K562 (cell line): ENCODE measurements around the gene IL15RA. TPM values are rescaled to one million over a fixed set of nuclear protein-coding genes. Genes with fewer than 3 reads are reported as not detected.

Experiments used
- ATAC-seq: fragments of 200-7000 bp; cut with Tn5 transposase; 3 replicates; pipeline ENCODE4 v1.9.1; 2020; ENCODE audit warnings: moderate library complexity
- BruUV-seq: library from RNA; stranded (reverse); fragments of 400-500 nt; replicated peaks from 2 replicates; lab custom pipeline; 2021; lab: Mats Ljungman, UMichigan
- CTCF ChIA-PET: fragments of 300-600 bp; formaldehyde crosslinking; extraction: SDS; loops from one replicate; lab custom pipeline; 2021; ENCODE audit warnings: low intra/inter-chr PET ratio; lab: Yijun Ruan, JAX
- POLR2A ChIA-PET: fragments of 300-600, 350-650 bp; sonication (Branson Sonifier 250); formaldehyde crosslinking; extraction: SDS; loops from one replicate; lab custom pipeline; 2021; ENCODE audit warnings: antibody characterized with exemption, inconsistent platforms; lab: Yijun Ruan, JAX
- DNase-seq, 4 experiments: peaks; one replicate each; pipeline versions ENCODE4 v3.0.0 to v3.0.0-alpha.2; 2011 to 2018; ENCODE audit warnings: low spot score in 3 of 4, mixed read lengths in 3 of 4; ENCODE audit errors: extremely low read depth in 1 of 4
- FAIRE-seq: peaks from 2 replicates; lab custom pipeline; 2011; peaks lifted over from hg19 to GRCh38; lab: Jason Lieb, UNC
- H2AFZ ChIP-seq: 2 replicates; pipeline ENCODE4 v1.6.0; 2011; ENCODE audit warnings: low read depth, low read length, control low read depth, inconsistent platforms
- H3K27ac ChIP-seq: fragments of 200-600 bp; 3 replicates; pipeline ENCODE4 v1.8.0; 2011; ENCODE audit warnings: low read depth, mild to moderate bottlenecking, control low read depth, inconsistent platforms, low read length, moderate library complexity, mixed read lengths; ENCODE audit errors: extremely low read depth
- H3K27me3 ChIP-seq, 2 experiments: fragments of 300-600 bp in 1 of 2; 2 replicates in 1 of 2; 3 replicates in 1 of 2; pipeline versions ENCODE4 v1.6.0 to v1.8.0; 2011; ENCODE audit warnings: inconsistent platforms in 2 of 2, low read length in 2 of 2, mild to moderate bottlenecking in 1 of 2, mixed read lengths in 1 of 2, moderate library complexity in 1 of 2; ENCODE audit not compliant: control insufficient read depth in 2 of 2, insufficient read depth in 2 of 2
- H3K36me3 ChIP-seq: fragments of 300-600 bp; 3 replicates; pipeline ENCODE4 v1.8.0; 2011; ENCODE audit warnings: mild to moderate bottlenecking, low read length, inconsistent platforms; ENCODE audit not compliant: control insufficient read depth, insufficient read depth
- H3K4me1 ChIP-seq, 2 experiments: fragments of 200-600 bp in 1 of 2; replicated peaks in 1 of 2; 2 replicates in 1 of 2; 3 replicates in 1 of 2; pipeline versions ENCODE4 v1.5.1 to v1.8.0; 2011; ENCODE audit warnings: inconsistent platforms in 2 of 2, low read length in 2 of 2, mild to moderate bottlenecking in 1 of 2, mixed read lengths in 1 of 2, moderate library complexity in 1 of 2; ENCODE audit not compliant: control insufficient read depth in 2 of 2, insufficient read depth in 2 of 2
- H3K4me2 ChIP-seq: 2 replicates; pipeline ENCODE4 v1.6.1; 2011; ENCODE audit warnings: low read length, control low read depth, inconsistent platforms, mixed read lengths; ENCODE audit not compliant: insufficient read depth
- H3K4me3 ChIP-seq: fragments of 200-600 bp; sonication (generic), shearing (Covaris generic); 2 replicates; pipeline ENCODE4 v1.5.1; 2016; ENCODE audit warnings: control low read depth, inconsistent platforms
- H3K79me2 ChIP-seq: fragments of 200-600 bp; 3 replicates; pipeline ENCODE4 v1.8.0; 2011; ENCODE audit warnings: low read length, inconsistent platforms; ENCODE audit not compliant: control insufficient read depth, insufficient read depth
- H3K9ac ChIP-seq, 2 experiments: 2 replicates each; pipeline versions ENCODE4 v1.6.0 to v1.6.1; 2011; ENCODE audit warnings: low read depth in 2 of 2, low read length in 2 of 2, control low read depth in 1 of 2, inconsistent platforms in 1 of 2, mild to moderate bottlenecking in 1 of 2, mixed read lengths in 1 of 2; ENCODE audit not compliant: insufficient read depth in 1 of 2
- H3K9me1 ChIP-seq: one replicate; pipeline ENCODE4 v1.6.0; 2011; ENCODE audit warnings: inconsistent platforms, mild to moderate bottlenecking, low read length, moderate library complexity; ENCODE audit not compliant: control insufficient read depth, insufficient read depth
- H3K9me3 ChIP-seq: replicated peaks from 2 replicates; pipeline ENCODE4 v1.5.1; 2011; ENCODE audit warnings: low read depth, low read length, inconsistent platforms; ENCODE audit not compliant: control insufficient read depth, insufficient read depth
- H4K20me1 ChIP-seq: replicated peaks from 2 replicates; pipeline ENCODE4 v1.6.1; 2011; ENCODE audit warnings: low read length, inconsistent platforms, mixed read lengths; ENCODE audit not compliant: control insufficient read depth, insufficient read depth
- BRD4 ChIP-seq: fragments of 200-600 bp; sonication (generic); IDR thresholded peaks from 2 replicates; pipeline ENCODE4 v1.6.1; 2017; ENCODE audit warnings: inconsistent platforms
- CBX3 ChIP-seq, 2 experiments: IDR thresholded peaks; 1 replicate in 1 of 2; 2 replicates in 1 of 2; pipeline ENCODE4 v1.6.1; 2012; ENCODE audit warnings: inconsistent platforms in 2 of 2, low read length in 2 of 2, borderline replicate concordance in 1 of 2, control low read depth in 1 of 2
- CBX5 ChIP-seq: IDR thresholded peaks from 2 replicates; pipeline ENCODE4 v1.6.1; 2014; ENCODE audit warnings: low read depth, borderline replicate concordance
- LCOR ChIP-seq: sonication (generic); formaldehyde crosslinking; IDR thresholded peaks from 2 replicates; pipeline ENCODE4 v1.8.0; 2022; ENCODE audit warnings: mild to moderate bottlenecking, missing genetic modification reagents
- TRIM24 ChIP-seq, 2 experiments: fragments of 450-650 bp; IDR thresholded peaks; 2 replicates each; pipeline ENCODE4 v1.6.1; 2016
- TRIM28 ChIP-seq: fragments of 450-650 bp; IDR thresholded peaks from 2 replicates; pipeline ENCODE4 v1.6.1; 2017
- ZNF589 ChIP-seq: fragments of 200-800 bp; sonication (Bioruptor generic); IDR thresholded peaks from 2 replicates; pipeline ENCODE4 v1.6.1; 2016; ENCODE audit warnings: low read depth, missing genetic modification characterization, missing compliant biosample characterization
- WGBS: fragments of 100-300 bp; shearing (Covaris generic); methylation state at CpG from one replicate; pipeline ENCODE4 v1.1.6; 2016; ENCODE audit warnings: low coverage, mixed read lengths; ENCODE audit not compliant: insufficient coverage; ENCODE audit errors: missing lambda C conversion rate; 5-methylcytosine and 5-hydroxymethylcytosine counted together
- in situ Hi-C: fragments of 300-500 bp; cut with MboI; formaldehyde crosslinking; loops from 4 replicates; pipeline ENCODE4 v1.15.0; 2018; ENCODE audit warnings: inconsistent platforms, mixed read lengths
- intact Hi-C: fragments of 100-400 bp; cut with micrococcal nuclease; formaldehyde crosslinking; loops from 2 replicates; pipeline ENCODE4 v1.14.2; 2022
- polyA plus RNA-seq, 8 experiments: library from polyadenylated mRNA; depleted of rRNA in 4 of 8; stranded (reverse) in 5 of 8; unstranded in 3 of 8; fragments of >200 nt; fragmentation: Nextera tagmentation in 2 of 8; fragmentation: Illumina TruSeq in 1 of 8; extraction: Ambion mirVana in 2 of 8; extraction: Trizol in 1 of 8; gene quantifications; 2 replicates each; pipeline versions ENCODE4 v1.2.1 to v1.2.3, GENCODE V29; 2011 to 2014; ENCODE audit warnings: inconsistent platforms in 1 of 8, missing spikeins in 1 of 8
- total RNA-seq, 7 experiments: library from RNA; depleted of rRNA in 6 of 7; stranded (reverse); fragments of >200 nt in 6 of 7; fragmentation: Illumina TruSeq in 2 of 7; extraction: Trizol in 2 of 7; gene quantifications; 2 replicates each; pipeline versions ENCODE4 v1.2.1 to v1.2.3, GENCODE V29; 2011 to 2021; ENCODE audit warnings: low replicate concordance in 1 of 7
- TF ChIP-seq, protein P1 (sequence below): fragments of 200-600 bp; sonication (generic); IDR thresholded peaks from one replicate; pipeline ENCODE4 v1.6.1; 2012; ENCODE audit warnings: mild to moderate bottlenecking, low read depth, low read length, inconsistent platforms
- TF ChIP-seq, protein P2 (sequence below): fragments of 450-650 bp; IDR thresholded peaks from 2 replicates; pipeline ENCODE4 v1.6.1; 2018; ENCODE audit warnings: mild to moderate bottlenecking, low read depth; ENCODE audit not compliant: partially characterized antibody

The IL15RA gene
- total and polyA plus RNA-seq, 9 of the 15 experiments (the other 6 are each of a cell fraction or from before 2014, with no cell fraction given) = 1.2 to 11.7 (median 8.0) TPM

GRCh38 chr10:5992398-5992797 lies 15.1 kb upstream of the IL15RA start:
- Histone ChIP-seq H3K9me3 (peaks cover 5% of the 10 kb centered on the region), H3K9me1 (no peaks in the 10 kb centered on the region), H3K4me3 (no peak overlapping the region), H2AFZ (no peak overlapping the region), H4K20me1 (no peaks in the 10 kb centered on the region), H3K79me2 (no peaks in the 10 kb centered on the region), H3K4me2 (no peak overlapping the region)
- intact Hi-C loops = no loop called here
- CTCF ChIA-PET = no interaction called here
- TF ChIP-seq CBX3 (IDR thresholded peaks at IDR 0.05; ENCODE audit: borderline replicate concordance in 1 of 2, low read length in 2 of 2) (peak in 1 of 2 experiments; percentile 96; a peak in 2 of 3 replicates), CBX5 (0 out of 2 replicates have a peak, but pooled peaks have one; percentile 70), ZNF589 (no peak), LCOR (CRISPR knock-in tag) (no peak), TRIM28 (0 out of 2 replicates have a peak, but pooled peaks have one; percentile 73), BRD4 (no peak), TRIM24 (IDR thresholded peaks at IDR 0.05) (peak in 1 of 2 experiments; percentile 40; a peak in 1 of 4 replicates)
- TF ChIP-seq, protein P1, sequence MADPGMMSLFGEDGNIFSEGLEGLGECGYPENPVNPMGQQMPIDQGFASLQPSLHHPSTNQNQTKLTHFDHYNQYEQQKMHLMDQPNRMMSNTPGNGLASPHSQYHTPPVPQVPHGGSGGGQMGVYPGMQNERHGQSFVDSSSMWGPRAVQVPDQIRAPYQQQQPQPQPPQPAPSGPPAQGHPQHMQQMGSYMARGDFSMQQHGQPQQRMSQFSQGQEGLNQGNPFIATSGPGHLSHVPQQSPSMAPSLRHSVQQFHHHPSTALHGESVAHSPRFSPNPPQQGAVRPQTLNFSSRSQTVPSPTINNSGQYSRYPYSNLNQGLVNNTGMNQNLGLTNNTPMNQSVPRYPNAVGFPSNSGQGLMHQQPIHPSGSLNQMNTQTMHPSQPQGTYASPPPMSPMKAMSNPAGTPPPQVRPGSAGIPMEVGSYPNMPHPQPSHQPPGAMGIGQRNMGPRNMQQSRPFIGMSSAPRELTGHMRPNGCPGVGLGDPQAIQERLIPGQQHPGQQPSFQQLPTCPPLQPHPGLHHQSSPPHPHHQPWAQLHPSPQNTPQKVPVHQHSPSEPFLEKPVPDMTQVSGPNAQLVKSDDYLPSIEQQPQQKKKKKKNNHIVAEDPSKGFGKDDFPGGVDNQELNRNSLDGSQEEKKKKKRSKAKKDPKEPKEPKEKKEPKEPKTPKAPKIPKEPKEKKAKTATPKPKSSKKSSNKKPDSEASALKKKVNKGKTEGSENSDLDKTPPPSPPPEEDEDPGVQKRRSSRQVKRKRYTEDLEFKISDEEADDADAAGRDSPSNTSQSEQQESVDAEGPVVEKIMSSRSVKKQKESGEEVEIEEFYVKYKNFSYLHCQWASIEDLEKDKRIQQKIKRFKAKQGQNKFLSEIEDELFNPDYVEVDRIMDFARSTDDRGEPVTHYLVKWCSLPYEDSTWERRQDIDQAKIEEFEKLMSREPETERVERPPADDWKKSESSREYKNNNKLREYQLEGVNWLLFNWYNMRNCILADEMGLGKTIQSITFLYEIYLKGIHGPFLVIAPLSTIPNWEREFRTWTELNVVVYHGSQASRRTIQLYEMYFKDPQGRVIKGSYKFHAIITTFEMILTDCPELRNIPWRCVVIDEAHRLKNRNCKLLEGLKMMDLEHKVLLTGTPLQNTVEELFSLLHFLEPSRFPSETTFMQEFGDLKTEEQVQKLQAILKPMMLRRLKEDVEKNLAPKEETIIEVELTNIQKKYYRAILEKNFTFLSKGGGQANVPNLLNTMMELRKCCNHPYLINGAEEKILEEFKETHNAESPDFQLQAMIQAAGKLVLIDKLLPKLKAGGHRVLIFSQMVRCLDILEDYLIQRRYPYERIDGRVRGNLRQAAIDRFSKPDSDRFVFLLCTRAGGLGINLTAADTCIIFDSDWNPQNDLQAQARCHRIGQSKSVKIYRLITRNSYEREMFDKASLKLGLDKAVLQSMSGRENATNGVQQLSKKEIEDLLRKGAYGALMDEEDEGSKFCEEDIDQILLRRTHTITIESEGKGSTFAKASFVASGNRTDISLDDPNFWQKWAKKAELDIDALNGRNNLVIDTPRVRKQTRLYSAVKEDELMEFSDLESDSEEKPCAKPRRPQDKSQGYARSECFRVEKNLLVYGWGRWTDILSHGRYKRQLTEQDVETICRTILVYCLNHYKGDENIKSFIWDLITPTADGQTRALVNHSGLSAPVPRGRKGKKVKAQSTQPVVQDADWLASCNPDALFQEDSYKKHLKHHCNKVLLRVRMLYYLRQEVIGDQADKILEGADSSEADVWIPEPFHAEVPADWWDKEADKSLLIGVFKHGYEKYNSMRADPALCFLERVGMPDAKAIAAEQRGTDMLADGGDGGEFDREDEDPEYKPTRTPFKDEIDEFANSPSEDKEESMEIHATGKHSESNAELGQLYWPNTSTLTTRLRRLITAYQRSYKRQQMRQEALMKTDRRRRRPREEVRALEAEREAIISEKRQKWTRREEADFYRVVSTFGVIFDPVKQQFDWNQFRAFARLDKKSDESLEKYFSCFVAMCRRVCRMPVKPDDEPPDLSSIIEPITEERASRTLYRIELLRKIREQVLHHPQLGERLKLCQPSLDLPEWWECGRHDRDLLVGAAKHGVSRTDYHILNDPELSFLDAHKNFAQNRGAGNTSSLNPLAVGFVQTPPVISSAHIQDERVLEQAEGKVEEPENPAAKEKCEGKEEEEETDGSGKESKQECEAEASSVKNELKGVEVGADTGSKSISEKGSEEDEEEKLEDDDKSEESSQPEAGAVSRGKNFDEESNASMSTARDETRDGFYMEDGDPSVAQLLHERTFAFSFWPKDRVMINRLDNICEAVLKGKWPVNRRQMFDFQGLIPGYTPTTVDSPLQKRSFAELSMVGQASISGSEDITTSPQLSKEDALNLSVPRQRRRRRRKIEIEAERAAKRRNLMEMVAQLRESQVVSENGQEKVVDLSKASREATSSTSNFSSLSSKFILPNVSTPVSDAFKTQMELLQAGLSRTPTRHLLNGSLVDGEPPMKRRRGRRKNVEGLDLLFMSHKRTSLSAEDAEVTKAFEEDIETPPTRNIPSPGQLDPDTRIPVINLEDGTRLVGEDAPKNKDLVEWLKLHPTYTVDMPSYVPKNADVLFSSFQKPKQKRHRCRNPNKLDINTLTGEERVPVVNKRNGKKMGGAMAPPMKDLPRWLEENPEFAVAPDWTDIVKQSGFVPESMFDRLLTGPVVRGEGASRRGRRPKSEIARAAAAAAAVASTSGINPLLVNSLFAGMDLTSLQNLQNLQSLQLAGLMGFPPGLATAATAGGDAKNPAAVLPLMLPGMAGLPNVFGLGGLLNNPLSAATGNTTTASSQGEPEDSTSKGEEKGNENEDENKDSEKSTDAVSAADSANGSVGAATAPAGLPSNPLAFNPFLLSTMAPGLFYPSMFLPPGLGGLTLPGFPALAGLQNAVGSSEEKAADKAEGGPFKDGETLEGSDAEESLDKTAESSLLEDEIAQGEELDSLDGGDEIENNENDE = no peak
- TF ChIP-seq, protein P2, sequence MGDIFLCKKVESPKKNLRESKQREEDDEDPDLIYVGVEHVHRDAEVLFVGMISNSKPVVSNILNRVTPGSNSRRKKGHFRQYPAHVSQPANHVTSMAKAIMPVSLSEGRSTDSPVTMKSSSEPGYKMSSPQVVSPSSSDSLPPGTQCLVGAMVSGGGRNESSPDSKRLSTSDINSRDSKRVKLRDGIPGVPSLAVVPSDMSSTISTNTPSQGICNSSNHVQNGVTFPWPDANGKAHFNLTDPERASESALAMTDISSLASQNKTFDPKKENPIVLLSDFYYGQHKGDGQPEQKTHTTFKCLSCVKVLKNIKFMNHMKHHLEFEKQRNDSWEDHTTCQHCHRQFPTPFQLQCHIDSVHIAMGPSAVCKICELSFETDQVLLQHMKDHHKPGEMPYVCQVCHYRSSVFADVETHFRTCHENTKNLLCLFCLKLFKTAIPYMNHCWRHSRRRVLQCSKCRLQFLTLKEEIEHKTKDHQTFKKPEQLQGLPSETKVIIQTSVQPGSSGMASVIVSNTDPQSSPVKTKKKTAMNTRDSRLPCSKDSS = peak; percentile 57
- TF ChIP-seq, all 486 proteins: peak for 5
- in situ Hi-C loops = no loop called here
- no TSS peak for BruUV-seq
- 57% methylated on average over 1 of the region's 1 CpG for WGBS
- no peak overlapping the region for H3K27ac ChIP-seq
- peaks cover 5 to 12% of the 10 kb centered on the region in 2 experiments; a peak in 4 of 5 replicates for H3K4me1 ChIP-seq
- H3K27me3 ChIP-seq = no peaks in the 10 kb centered on the region
- POLR2A ChIA-PET = interaction anchor here (0.7 kb wide), 1 partner anchor 25 kb away, joined by 3 read pairs; no protein-coding TSS in a partner anchor
- H3K36me3 ChIP-seq = no peaks in the 10 kb centered on the region
- DNase-seq (no peak), FAIRE-seq (no peak), ATAC-seq (no peak)
- H3K9ac ChIP-seq = no peak overlapping the region
